HUES48 (cell line): ENCODE data around the gene PHF13.

ENCODE experiments used
- H3K27ac ChIP-seq: one replicate; pipeline ENCODE4 v1.7.0; 2013; ENCODE audit warnings: low read depth, low read length, inconsistent platforms
- H3K27me3 ChIP-seq: 2 replicates; pipeline ENCODE4 v1.6.1; 2013; ENCODE audit warnings: mild to moderate bottlenecking, low read length; ENCODE audit not compliant: control insufficient read depth, insufficient read depth
- H3K36me3 ChIP-seq: 2 replicates; pipeline ENCODE4 v1.6.1; 2013; ENCODE audit warnings: low read length; ENCODE audit not compliant: control insufficient read depth, insufficient read depth
- H3K4me1 ChIP-seq: 2 replicates; pipeline ENCODE4 v1.6.1; 2013; ENCODE audit warnings: mild to moderate bottlenecking, low read length; ENCODE audit not compliant: control insufficient read depth, insufficient read depth
- H3K4me3 ChIP-seq: 2 replicates; pipeline ENCODE4 v1.5.1; 2013; ENCODE audit warnings: mild to moderate bottlenecking, low read depth, low read length
- H3K9ac ChIP-seq: 2 replicates; pipeline ENCODE4 v1.6.1; 2013; ENCODE audit warnings: mild to moderate bottlenecking, low read depth, low read length, moderate library complexity
- H3K9me3 ChIP-seq: 2 replicates; pipeline ENCODE4 v1.6.1; 2013; ENCODE audit warnings: low read length; ENCODE audit not compliant: control insufficient read depth, insufficient read depth

PHF13 gene

DNA sequence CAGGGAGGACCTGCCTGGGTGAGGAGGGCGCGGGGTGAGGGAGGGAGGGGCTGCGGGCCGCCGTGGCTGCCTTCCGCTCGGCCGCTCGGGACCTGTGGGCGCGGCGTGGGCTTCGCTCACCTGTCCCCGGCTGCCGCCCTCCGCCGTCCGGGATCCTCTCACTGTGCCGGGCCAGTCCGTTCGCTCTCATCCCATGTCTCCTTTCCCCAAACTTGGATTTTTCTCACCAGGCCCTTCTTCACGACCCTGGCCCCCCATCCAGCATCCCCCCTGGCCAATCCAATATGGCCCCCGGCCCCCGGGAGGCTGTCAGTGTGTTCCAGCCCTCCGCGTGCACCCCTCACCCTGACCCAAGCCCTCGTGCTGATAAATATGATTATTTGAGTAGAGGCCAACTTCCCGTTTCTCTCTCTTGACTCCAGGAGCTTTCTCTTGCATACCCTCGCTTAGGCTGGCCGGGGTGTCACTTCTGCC is 33.4 kb upstream of the PHF13 start:
- no peaks in the 10 kb centered on the region for H3K9me3 ChIP-seq
- peak overlapping the region; percentile 46 for H3K27ac ChIP-seq
- peaks cover 7% of the 10 kb centered on the region for H3K36me3 ChIP-seq
- no peaks in the 10 kb centered on the region for H3K27me3 ChIP-seq
- H3K9ac ChIP-seq: peak overlapping the region; percentile 9; the same call in 1 of the 2 replicates
- peak overlapping the region; percentile 77 for H3K4me3 ChIP-seq
- peaks cover 6% of the 10 kb centered on the region; the same call in 1 of the 2 replicates for H3K4me1 ChIP-seq

- Histone ChIP-seq H3K27ac (no peak overlapping the region), H3K4me1 (peaks cover 6% of the 10 kb centered on the region; the same call in 1 of the 2 replicates), H3K9ac (peak overlapping the region; percentile 9; the same call in 1 of the 2 replicates)
These were observed 32.7 kb upstream of the PHF13 start for GRCh38 chr1:6580593-6581409.

DNA sequence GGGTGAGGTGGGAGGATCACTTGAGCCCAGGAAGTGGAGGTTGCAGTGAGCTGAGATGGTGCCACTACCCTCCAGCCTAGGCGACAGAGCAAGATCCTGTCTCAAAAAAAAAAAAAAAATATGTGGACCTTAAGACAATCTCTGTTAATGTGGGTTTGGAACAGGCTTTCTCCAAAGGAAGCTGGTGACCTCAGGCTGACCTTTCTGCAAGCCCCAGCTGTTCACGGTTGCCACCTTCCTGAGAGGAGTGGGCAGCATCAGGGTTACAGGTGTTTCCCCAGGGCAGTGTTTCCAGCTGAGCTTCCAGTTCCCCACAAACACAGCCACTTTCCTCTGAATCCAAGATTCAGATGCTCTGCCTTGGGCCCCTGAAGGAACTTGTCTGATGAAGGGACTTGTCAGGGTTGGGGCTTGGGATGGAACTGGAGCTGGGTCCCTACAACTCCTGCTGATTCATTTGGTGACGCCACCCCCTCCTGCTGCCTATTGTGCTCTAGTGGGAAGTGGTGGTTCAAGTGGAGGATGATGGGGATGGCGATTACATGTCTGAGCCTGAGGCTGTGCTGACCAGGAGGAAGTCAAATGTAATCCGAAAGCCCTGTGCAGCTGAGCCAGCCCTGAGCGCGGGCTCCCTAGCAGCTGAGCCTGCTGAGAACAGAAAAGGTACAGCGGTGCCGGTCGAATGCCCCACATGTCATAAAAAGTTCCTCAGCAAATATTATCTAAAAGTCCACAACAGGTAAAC is 31.8 kb upstream of the PHF13 start:
- Histone ChIP-seq H3K27me3 (no peaks in the 10 kb centered on the region), H3K9ac (no peak overlapping the region), H3K36me3 (peaks cover 7% of the 10 kb centered on the region), H3K9me3 (no peaks in the 10 kb centered on the region), H3K4me3 (no peak overlapping the region), H3K27ac (no peak overlapping the region), H3K4me1 (peaks cover 6% of the 10 kb centered on the region; the same call in 1 of the 2 replicates)

More at GRCh38 chr1:6580593-6581409, 32.7 kb upstream of the PHF13 start:
- Histone ChIP-seq H3K36me3 (peaks cover 7% of the 10 kb centered on the region), H3K27me3 (no peaks in the 10 kb centered on the region), H3K4me3 (peak overlapping the region; percentile 77), H3K9me3 (no peaks in the 10 kb centered on the region)

DNA sequence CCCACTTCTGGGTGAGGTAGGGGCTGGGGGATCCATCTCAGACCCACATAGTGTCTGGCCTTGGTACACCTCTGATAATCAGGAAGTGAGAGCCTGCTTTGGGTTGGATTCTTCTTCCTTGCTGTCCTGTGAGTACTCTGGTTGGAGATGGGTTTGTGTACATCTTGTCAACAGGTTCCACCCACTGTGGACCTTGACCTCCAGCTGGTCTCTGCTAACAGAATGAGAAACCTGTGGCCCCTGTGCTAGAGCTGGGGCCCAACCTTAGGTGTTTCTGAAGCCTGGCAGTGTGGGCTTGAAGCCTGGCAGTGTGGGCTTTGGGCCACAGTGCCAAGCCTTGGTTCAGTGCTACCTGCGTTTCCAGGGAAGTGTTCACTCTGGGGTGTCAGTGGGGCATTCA is 31.2 kb upstream of the PHF13 start:
- H3K27ac ChIP-seq: no peak overlapping the region
- H3K27me3 ChIP-seq: no peaks in the 10 kb centered on the region
- H3K9me3 ChIP-seq: no peaks in the 10 kb centered on the region
- H3K4me1 ChIP-seq: peaks cover 6% of the 10 kb centered on the region; the same call in 1 of the 2 replicates
- H3K36me3 ChIP-seq: peaks cover 14% of the 10 kb centered on the region
- no peak overlapping the region for H3K9ac ChIP-seq
- H3K4me3 ChIP-seq: no peak overlapping the region

- H3K4me3 ChIP-seq: no peak overlapping the region
- no peak overlapping the region for H3K27ac ChIP-seq
- H3K9ac ChIP-seq: no peak overlapping the region
- no peaks in the 10 kb centered on the region for H3K9me3 ChIP-seq
- H3K27me3 ChIP-seq: no peaks in the 10 kb centered on the region
- peaks cover 34% of the 10 kb centered on the region for H3K36me3 ChIP-seq
- H3K4me1 ChIP-seq: peaks cover 1% of the 10 kb centered on the region; the same call in 1 of the 2 replicates
These were observed 29.1 kb upstream of the PHF13 start for GRCh38 chr1:6584126-6585080.

DNA sequence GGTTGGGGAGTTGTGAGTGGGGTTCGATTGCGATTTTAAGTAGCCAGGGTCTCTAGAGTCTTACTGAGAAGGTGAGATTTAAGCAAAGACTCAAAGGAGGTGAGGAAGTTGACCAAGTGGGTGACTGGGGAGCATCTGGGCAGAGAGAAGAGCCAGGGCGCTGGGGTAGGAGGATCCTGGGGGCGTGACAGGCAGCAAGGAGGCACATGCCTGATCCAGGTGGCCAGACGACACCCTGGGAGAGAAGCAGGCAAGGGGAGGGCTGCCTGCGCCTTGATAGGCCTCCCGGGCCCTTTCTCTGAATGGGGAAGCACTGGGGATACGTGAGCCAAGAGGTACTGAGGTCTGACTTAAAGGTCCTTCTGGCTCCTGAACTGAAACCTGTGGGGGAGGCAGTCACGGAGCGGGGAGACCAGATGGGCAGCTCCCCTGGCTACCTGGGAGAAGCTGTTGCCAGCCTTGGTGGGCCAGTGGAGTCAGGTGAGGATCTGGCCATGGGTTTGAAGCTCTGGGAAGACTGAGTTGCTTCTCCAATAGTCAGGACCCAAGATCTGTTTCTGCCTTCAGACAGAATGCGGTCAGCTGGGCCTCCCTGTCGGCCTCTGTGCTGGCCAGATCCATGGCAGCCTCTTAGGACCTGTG is 28.3 kb upstream of the PHF13 start:
- Histone ChIP-seq H3K36me3 (peaks cover 42% of the 10 kb centered on the region), H3K27me3 (no peaks in the 10 kb centered on the region), H3K4me3 (no peak overlapping the region), H3K9me3 (no peaks in the 10 kb centered on the region), H3K4me1 (no peaks in the 10 kb centered on the region), H3K27ac (no peak overlapping the region), H3K9ac (no peak overlapping the region)

DNA sequence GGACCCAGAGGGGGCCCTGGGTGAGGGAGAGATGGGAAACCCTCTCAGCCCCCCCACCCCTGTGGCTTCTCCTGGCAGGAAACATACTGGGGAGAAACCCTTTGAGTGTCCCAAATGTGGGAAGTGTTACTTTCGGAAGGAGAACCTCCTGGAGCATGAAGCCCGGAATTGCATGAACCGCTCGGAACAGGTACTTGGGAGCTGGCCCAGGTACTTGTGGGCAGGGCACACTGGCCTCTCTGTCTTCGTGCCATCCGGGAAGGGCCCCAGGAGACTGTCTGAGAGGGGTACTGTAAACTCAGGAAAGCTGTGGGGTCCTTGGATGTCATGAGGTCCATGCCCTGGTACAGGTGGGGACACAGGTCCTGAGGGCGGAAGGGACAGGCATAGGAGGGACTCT is 27.7 kb upstream of the PHF13 start:
- Histone ChIP-seq H3K9me3 (no peaks in the 10 kb centered on the region), H3K36me3 (peaks cover 49% of the 10 kb centered on the region), H3K4me1 (no peaks in the 10 kb centered on the region), H3K27me3 (no peaks in the 10 kb centered on the region), H3K4me3 (no peak overlapping the region), H3K9ac (no peak overlapping the region), H3K27ac (no peak overlapping the region)

DNA sequence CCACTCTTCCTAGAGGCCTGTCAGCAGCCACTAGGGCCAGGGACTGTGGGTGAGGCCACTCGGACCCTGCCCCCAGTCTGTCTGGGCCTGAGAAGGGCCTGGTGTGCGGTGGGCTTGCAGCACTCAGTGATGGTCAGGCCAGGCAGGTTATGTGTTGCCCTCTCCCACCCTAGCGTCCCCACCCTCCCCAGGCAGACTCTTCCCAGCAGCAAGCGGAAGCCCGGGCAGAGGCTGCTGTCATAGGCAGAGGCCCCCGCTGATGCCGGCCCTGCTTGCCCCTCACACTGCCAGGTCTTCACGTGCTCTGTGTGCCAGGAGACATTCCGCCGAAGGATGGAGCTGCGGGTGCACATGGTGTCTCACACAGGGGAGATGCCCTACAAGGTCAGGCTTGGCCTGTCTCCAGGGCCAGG is 27.1 kb upstream of the PHF13 start:
- no peaks in the 10 kb centered on the region for H3K9me3 ChIP-seq
- H3K9ac ChIP-seq: no peak overlapping the region
- H3K4me1 ChIP-seq: no peaks in the 10 kb centered on the region
- H3K4me3 ChIP-seq: no peak overlapping the region
- H3K27ac ChIP-seq: no peak overlapping the region
- H3K36me3 ChIP-seq: peaks cover 54% of the 10 kb centered on the region
- no peaks in the 10 kb centered on the region for H3K27me3 ChIP-seq

DNA sequence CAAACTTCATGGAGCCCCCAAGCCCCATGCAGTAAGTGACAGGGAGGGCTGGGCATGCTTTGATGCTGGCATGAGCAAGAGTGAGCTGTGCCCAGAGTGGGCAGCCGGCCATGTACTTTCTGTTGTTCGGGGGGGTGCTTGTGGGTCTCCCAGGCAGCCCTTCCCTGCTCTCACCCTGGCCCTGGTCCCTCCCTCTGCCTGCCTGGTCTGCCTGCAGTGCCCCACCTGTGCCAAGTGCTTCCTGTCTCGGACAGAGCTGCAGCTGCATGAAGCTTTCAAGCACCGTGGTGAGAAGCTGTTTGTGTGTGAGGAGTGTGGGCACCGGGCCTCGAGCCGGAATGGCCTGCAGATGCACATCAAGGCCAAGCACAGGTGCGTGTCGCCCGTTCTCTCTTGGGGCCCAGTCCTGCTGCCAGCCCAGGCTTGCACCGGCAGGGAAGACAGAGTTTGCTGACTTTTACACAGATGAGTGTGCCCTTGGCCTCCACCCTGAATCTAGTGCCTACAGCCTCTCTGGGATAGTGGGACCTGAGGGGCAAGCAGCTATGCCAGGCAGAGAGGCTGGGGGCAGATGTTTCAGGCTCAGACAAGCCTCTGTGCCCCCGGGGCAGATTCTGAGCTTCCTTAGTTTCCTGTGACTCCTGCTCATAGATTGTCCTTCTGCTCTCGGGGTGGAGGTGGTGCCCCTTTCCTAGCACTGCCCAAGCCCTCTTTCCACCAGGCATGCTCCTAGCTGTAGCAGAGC is 26.1 kb upstream of the PHF13 start:
- Histone ChIP-seq H3K36me3 (peaks cover 56% of the 10 kb centered on the region), H3K4me1 (no peaks in the 10 kb centered on the region), H3K9me3 (no peaks in the 10 kb centered on the region), H3K27ac (no peak overlapping the region), H3K9ac (no peak overlapping the region), H3K4me3 (no peak overlapping the region), H3K27me3 (no peaks in the 10 kb centered on the region)
